DND-41 (cell line): ENCODE data around the gene ZNF277.

Source experiments
- ATAC-seq: fragments of 200-7000 bp; cut with Tn5 transposase; 3 replicates; pipeline ENCODE4 v1.9.1; 2021; ENCODE audit warnings: low read depth; ENCODE audit not compliant: insufficient read depth
- DNase-seq: peaks from one replicate; pipeline ENCODE4 v3.0.0-alpha.2; 2020
- H2AFZ ChIP-seq: 2 replicates; pipeline ENCODE4 v1.6.0; 2012; ENCODE audit warnings: low read depth, low read length
- H3K27ac ChIP-seq: 2 replicates; pipeline ENCODE4 v1.5.1; 2012; ENCODE audit warnings: low read length, inconsistent platforms
- H3K27me3 ChIP-seq: fragments of 200-600 bp; sonication (generic); 2 replicates; pipeline ENCODE4 v1.6.0; 2012; ENCODE audit warnings: low read length, mild to moderate bottlenecking, inconsistent platforms; ENCODE audit not compliant: insufficient read depth, poor library complexity
- H3K36me3 ChIP-seq: 2 replicates; pipeline ENCODE4 v1.5.1; 2012; ENCODE audit warnings: low read length, inconsistent platforms; ENCODE audit not compliant: insufficient read depth
- H3K4me1 ChIP-seq: 2 replicates; pipeline ENCODE4 v1.5.1; 2012; ENCODE audit warnings: mild to moderate bottlenecking, low read length; ENCODE audit not compliant: insufficient read depth
- H3K4me2 ChIP-seq: 2 replicates; pipeline ENCODE4 v1.6.0; 2012; ENCODE audit warnings: mild to moderate bottlenecking, moderate library complexity, low read length, inconsistent platforms; ENCODE audit not compliant: insufficient read depth
- H3K4me3 ChIP-seq, 2 experiments: fragments of 200-600 bp in 1 of 2; shearing (Covaris generic) in 1 of 2; 2 replicates each; pipeline ENCODE4 v1.5.1; 2012 to 2016; ENCODE audit warnings: inconsistent platforms in 2 of 2, low read length in 2 of 2, mild to moderate bottlenecking in 2 of 2, low read depth in 1 of 2, moderate library complexity in 1 of 2
- H3K79me2 ChIP-seq: 2 replicates; pipeline ENCODE4 v1.6.0; 2012; ENCODE audit warnings: low read length, inconsistent platforms; ENCODE audit not compliant: insufficient read depth
- H3K9ac ChIP-seq: 2 replicates; pipeline ENCODE4 v1.6.0; 2012; ENCODE audit warnings: low read depth, mild to moderate bottlenecking, inconsistent platforms, low read length, moderate library complexity
- H3K9me3 ChIP-seq: 2 replicates; pipeline ENCODE4 v1.5.1; 2012; ENCODE audit warnings: low read length, moderate library complexity, mild to moderate bottlenecking, inconsistent platforms; ENCODE audit not compliant: insufficient read depth, severe bottlenecking
- H4K20me1 ChIP-seq: 2 replicates; pipeline ENCODE4 v1.6.0; 2012; ENCODE audit warnings: low read length; ENCODE audit not compliant: insufficient read depth
- EZH2 ChIP-seq: IDR thresholded peaks from 3 replicates; pipeline ENCODE4 v1.6.1; 2012; ENCODE audit warnings: borderline replicate concordance, low read depth, mild to moderate bottlenecking, moderate library complexity, low read length, inconsistent platforms; ENCODE audit not compliant: severe bottlenecking
- TF ChIP-seq, protein P1 (sequence below): IDR thresholded peaks from 2 replicates; pipeline ENCODE4 v1.5.1; 2012; ENCODE audit warnings: borderline replicate concordance, low read length, moderate library complexity, mild to moderate bottlenecking; ENCODE audit not compliant: poor library complexity, severe bottlenecking; ENCODE audit errors: extremely low read depth

The ZNF277 gene

DNA sequence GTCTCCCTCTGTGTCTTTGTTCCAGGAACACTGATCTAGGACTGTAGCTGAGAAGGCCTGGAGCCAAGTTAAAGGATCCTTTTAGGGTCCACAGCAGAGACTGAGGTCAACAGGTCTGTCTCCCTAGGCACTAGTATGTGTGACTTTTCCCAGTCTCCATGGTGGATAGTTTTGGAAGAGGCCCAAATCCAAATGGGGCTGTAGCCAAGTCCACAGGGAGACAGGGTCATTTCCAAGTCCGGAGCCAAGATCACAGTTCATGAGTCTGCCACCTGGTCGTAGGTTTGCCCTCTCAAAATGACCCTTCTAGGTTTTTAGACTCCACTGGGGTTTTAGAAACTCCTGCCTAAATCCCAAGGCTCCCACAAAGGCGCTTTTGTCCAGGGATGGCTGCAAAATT is 16.8 kb downstream of the ZNF277 start:
- Histone ChIP-seq H3K9ac (no peak overlapping the region), H3K4me2 (no peak overlapping the region), H4K20me1 (0 out of 2 replicates have a peak, but pooled peaks cover 11% of the 10 kb centered on the region), H3K79me2 (peaks cover 64% of the 10 kb centered on the region), H2AFZ (no peak overlapping the region), H3K27ac (no peak overlapping the region), H3K4me3 (no peak overlapping the region), H3K9me3 (no peaks in the 10 kb centered on the region), H3K36me3 (peaks cover 2% of the 10 kb centered on the region; the same call in 1 of the 2 replicates), H3K27me3 (no peaks in the 10 kb centered on the region), H3K4me1 (no peaks in the 10 kb centered on the region)
- TF ChIP-seq, protein P1, sequence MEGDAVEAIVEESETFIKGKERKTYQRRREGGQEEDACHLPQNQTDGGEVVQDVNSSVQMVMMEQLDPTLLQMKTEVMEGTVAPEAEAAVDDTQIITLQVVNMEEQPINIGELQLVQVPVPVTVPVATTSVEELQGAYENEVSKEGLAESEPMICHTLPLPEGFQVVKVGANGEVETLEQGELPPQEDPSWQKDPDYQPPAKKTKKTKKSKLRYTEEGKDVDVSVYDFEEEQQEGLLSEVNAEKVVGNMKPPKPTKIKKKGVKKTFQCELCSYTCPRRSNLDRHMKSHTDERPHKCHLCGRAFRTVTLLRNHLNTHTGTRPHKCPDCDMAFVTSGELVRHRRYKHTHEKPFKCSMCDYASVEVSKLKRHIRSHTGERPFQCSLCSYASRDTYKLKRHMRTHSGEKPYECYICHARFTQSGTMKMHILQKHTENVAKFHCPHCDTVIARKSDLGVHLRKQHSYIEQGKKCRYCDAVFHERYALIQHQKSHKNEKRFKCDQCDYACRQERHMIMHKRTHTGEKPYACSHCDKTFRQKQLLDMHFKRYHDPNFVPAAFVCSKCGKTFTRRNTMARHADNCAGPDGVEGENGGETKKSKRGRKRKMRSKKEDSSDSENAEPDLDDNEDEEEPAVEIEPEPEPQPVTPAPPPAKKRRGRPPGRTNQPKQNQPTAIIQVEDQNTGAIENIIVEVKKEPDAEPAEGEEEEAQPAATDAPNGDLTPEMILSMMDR: no peak
- no peak for DNase-seq
- ATAC-seq: no peak

DNA sequence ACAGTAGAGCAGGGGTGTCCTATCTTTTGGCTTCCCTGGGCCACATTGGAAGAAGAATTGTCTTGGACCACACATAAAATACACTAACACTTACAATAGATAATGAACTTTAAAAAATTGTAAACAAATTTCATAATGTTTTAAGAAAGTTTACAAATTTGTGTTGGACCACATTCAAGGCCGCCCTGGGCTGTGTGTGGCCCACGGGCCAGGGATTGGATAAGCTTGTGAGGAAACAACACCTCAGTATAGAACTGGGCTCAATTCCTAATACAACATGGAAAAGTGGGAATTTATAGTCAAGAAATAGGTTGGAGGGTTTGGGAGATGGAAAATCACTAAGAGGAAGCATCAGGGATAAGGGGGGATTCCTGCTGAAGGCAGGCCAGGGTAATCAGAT is 17.7 kb downstream of the ZNF277 start:
- H3K4me2 ChIP-seq: no peak overlapping the region
- H3K9ac ChIP-seq: no peak overlapping the region
- no peak overlapping the region for H3K27ac ChIP-seq
- DNase-seq (no peak), ATAC-seq (no peak)
- no peaks in the 10 kb centered on the region for H3K27me3 ChIP-seq
- TF ChIP-seq, protein P1: no peak
- TF ChIP-seq EZH2: no peak
- peaks cover 65% of the 10 kb centered on the region for H3K79me2 ChIP-seq
- H2AFZ ChIP-seq: no peak overlapping the region
- no peak overlapping the region for H3K4me3 ChIP-seq
- H3K4me1 ChIP-seq: no peaks in the 10 kb centered on the region
- 0 out of 2 replicates have a peak, but pooled peaks cover 5% of the 10 kb centered on the region for H4K20me1 ChIP-seq
- H3K36me3 ChIP-seq: peaks cover 2% of the 10 kb centered on the region; the same call in 1 of the 2 replicates
- no peaks in the 10 kb centered on the region for H3K9me3 ChIP-seq

DNA sequence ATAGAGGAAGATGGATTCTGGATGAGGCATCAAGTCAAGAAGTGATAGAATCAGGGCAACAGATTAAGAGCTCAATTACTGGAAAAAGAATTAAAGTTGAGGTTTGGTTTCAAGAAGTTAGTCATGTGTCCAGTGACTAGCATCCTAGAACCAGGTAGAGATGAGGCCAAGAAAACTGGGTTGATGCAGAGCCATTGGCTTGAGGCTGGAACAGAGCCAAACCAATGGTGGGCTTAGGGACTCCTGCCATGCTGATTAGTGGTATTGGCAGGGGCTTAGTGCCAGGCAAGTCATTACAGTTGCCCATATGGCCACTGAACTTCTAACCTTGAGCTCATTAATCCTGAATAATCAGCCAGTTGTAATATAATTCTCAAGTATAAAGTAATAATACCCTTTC is 18.5 kb downstream of the ZNF277 start:
- Histone ChIP-seq H3K79me2 (peaks cover 63% of the 10 kb centered on the region), H3K27me3 (no peaks in the 10 kb centered on the region), H3K27ac (no peak overlapping the region), H3K9me3 (no peaks in the 10 kb centered on the region), H3K9ac (no peak overlapping the region), H3K36me3 (peaks cover 2% of the 10 kb centered on the region; the same call in 1 of the 2 replicates), H3K4me1 (no peaks in the 10 kb centered on the region), H2AFZ (no peak overlapping the region), H4K20me1 (peaks cover 7% of the 10 kb centered on the region; the same call in 1 of the 2 replicates), H3K4me3 (no peak overlapping the region), H3K4me2 (no peak overlapping the region)
- ATAC-seq (no peak), DNase-seq (no peak)
- TF ChIP-seq EZH2: no peak
- TF ChIP-seq, protein P1: no peak
